Testis (tissue), 2 donors: Measurements from ENCODE around the gene TMEM233.

Source experiments
- POLR2A ChIP-seq: fragments of 450-650 bp; IDR thresholded peaks from one replicate; pipeline ENCODE4 v1.6.1; 2017; ENCODE audit warnings: antibody characterized with exemption, mild to moderate bottlenecking, moderate library complexity
- TF ChIP-seq, protein P1 (sequence below), 3 experiments: fragments of 450-650 bp in 2 of 3; fragments of 200-600 bp in 1 of 3; sonication (generic) in 1 of 3; IDR thresholded peaks; one replicate each; pipeline ENCODE4 v1.5.1; 2016 to 2019; ENCODE audit warnings: antibody characterized with exemption in 3 of 3, mild to moderate bottlenecking in 2 of 3, moderate library complexity in 1 of 3

DNA sequence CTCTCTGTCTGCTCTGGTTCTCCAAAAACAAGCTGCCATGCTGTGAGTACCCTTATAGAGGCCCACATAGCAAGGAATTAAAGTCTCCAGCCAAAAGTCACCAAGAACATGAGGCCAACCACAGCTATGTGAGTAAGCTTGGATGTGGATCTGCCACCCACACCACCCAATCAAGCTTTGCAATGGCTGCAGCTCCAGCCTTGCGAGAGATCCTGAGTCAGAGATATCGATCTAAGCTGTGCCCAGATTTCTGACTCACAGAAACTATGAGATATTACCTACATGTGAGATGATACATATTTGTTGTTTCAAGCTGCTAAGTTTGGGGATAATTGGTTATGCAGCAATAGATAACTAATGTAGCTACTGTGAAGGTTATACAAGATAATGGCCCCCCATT is 15.5 kb upstream of the TMEM233 start:
- TF ChIP-seq, protein P1, sequence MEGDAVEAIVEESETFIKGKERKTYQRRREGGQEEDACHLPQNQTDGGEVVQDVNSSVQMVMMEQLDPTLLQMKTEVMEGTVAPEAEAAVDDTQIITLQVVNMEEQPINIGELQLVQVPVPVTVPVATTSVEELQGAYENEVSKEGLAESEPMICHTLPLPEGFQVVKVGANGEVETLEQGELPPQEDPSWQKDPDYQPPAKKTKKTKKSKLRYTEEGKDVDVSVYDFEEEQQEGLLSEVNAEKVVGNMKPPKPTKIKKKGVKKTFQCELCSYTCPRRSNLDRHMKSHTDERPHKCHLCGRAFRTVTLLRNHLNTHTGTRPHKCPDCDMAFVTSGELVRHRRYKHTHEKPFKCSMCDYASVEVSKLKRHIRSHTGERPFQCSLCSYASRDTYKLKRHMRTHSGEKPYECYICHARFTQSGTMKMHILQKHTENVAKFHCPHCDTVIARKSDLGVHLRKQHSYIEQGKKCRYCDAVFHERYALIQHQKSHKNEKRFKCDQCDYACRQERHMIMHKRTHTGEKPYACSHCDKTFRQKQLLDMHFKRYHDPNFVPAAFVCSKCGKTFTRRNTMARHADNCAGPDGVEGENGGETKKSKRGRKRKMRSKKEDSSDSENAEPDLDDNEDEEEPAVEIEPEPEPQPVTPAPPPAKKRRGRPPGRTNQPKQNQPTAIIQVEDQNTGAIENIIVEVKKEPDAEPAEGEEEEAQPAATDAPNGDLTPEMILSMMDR (IDR thresholded peaks at IDR 0.05) = no peak
- no peak for TF ChIP-seq POLR2A
